ENCODE measurements around the gene LTF. TPM values are rescaled to one million over a fixed set of nuclear protein-coding genes. Genes with fewer than 3 reads are reported as not detected.

LTF gene
- total RNA-seq, 2 donors from 2014 or later = 0.53 to 1.0 TPM

Other genes starting within 250 kb of the LTF start
- under 1 TPM in 1 of 2 donors, not detected in 1; 0.28 TPM for gene CCR3, start 222.4 kb downstream of the LTF start, total RNA-seq
- 1 to 10 TPM in 1 of 2 donors, under 1 TPM in 1; 0.37 to 3.7 TPM for gene CCR2, start 110.8 kb downstream of the LTF start, total RNA-seq
- 1 to 10 TPM in 1 of 2 donors, under 1 TPM in 1; 0.55 to 1.8 TPM for gene CCR5, start 94.0 kb downstream of the LTF start, total RNA-seq
- 10 to 100 TPM; 18.3 to 19.4 TPM for gene CCRL2, start 57.6 kb downstream of the LTF start, total RNA-seq
- gene RTP3, start 33.1 kb upstream of the LTF start, total RNA-seq = not detected
- 1 to 10 TPM; 1.5 TPM for gene LRRC2, start 101.4 kb upstream of the LTF start, total RNA-seq
- not detected for gene FAM240A, start 147.6 kb upstream of the LTF start, total RNA-seq
- gene ALS2CL, start 228.8 kb upstream of the LTF start, total RNA-seq = 10 to 100 TPM; 39.2 to 58.9 TPM
- gene TMIE, start 236.5 kb upstream of the LTF start, total RNA-seq = under 1 TPM in 1 of 2 donors, not detected in 1; 0.17 TPM

Data from left colon (tissue), 2 donors.